ENCODE measurements around the gene RALB.

The RALB gene

GRCh38 chr2:120243875-120244553 is 8.6 kb upstream of the RALB start:
- TF ChIP-seq CTCF (IDR thresholded peaks at IDR 0.05) = no peak
- no peak for DNase-seq (ENCODE audit: low spot score)
- Histone ChIP-seq H3K27ac (no peak overlapping the region), H3K4me3 (no peak overlapping the region)

GRCh38 chr2:120244656-120245519 is 7.8 kb upstream of the RALB start:
- H3K4me3 ChIP-seq = no peak overlapping the region
- H3K27ac ChIP-seq = no peak overlapping the region
- DNase-seq (ENCODE audit: low spot score) = no peak
- TF ChIP-seq CTCF (IDR thresholded peaks at IDR 0.05) = no peak

- Histone ChIP-seq H3K4me3 (no peak overlapping the region), H3K27ac (no peak overlapping the region)
- DNase-seq (ENCODE audit: low spot score) = no peak
- TF ChIP-seq CTCF (IDR thresholded peaks at IDR 0.05) = no peak
Measured at GRCh38 chr2:120245520-120246332, 6.9 kb upstream of the RALB start.

GRCh38 chr2:120246546-120247300 is 5.9 kb upstream of the RALB start:
- DNase-seq (ENCODE audit: low spot score) = no peak
- H3K4me3 ChIP-seq = no peak overlapping the region
- TF ChIP-seq CTCF (IDR thresholded peaks at IDR 0.05) = no peak
- H3K27ac ChIP-seq = no peak overlapping the region

GRCh38 chr2:120247851-120248250 is 4.8 kb upstream of the RALB start:
- H3K4me3 ChIP-seq = no peak overlapping the region
- no peak for DNase-seq (ENCODE audit: low spot score)
- H3K27ac ChIP-seq = no peak overlapping the region
- no peak for TF ChIP-seq CTCF (IDR thresholded peaks at IDR 0.05)

GRCh38 chr2:120250640-120251039 is 2.0 kb upstream of the RALB start:
- H3K4me3 ChIP-seq = no peak overlapping the region
- no peak overlapping the region for H3K27ac ChIP-seq
- TF ChIP-seq CTCF (IDR thresholded peaks at IDR 0.05) = no peak
- no peak for DNase-seq (ENCODE audit: low spot score)

Measured in coronary artery (tissue), 2 donors.